Dedifferentiated amniotic fluid mesenchymal stem cell (primary cell): Measurements from ENCODE around the gene RBM8A.
"Not testable (repeated sequence)": the region's sequence is repeated elsewhere in the genome, so short reads cannot be mapped to it uniquely, and the experiment has no call there.

Experiments
- DNase-seq: peaks from one replicate; pipeline ENCODE4 v3.0.0-alpha.2; 2016; ENCODE audit errors: extremely low spot score

The RBM8A gene

GRCh38 chr1:145956781-145957442 lies 29.6 kb upstream of the RBM8A start:
- no peak for DNase-seq

GRCh38 chr1:145956361-145956760 lies 29.1 kb upstream of the RBM8A start:
- DNase-seq: no peak

DNA sequence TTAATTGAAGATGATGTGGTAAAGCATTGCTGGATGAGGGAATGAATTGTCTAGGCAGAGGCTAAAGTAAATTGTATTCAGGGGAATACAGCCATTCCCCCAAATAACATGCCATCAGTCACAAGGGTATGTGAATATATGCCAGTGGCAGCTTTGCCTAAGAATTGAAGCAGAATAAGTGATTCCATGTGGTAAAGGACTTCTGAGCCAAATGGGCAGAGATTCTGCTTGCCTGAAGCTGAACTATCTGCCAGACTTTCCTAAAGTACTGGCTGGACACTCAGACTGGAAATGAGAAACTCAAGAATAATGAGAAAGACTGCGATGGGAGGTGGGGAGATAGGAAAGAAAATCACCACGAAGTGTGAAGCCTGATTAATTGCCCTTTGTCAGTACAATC lies 28.2 kb upstream of the RBM8A start:
- DNase-seq: no peak

- no peak for DNase-seq
Measured at GRCh38 chr1:145953861-145954260, 26.6 kb upstream of the RBM8A start.

DNA sequence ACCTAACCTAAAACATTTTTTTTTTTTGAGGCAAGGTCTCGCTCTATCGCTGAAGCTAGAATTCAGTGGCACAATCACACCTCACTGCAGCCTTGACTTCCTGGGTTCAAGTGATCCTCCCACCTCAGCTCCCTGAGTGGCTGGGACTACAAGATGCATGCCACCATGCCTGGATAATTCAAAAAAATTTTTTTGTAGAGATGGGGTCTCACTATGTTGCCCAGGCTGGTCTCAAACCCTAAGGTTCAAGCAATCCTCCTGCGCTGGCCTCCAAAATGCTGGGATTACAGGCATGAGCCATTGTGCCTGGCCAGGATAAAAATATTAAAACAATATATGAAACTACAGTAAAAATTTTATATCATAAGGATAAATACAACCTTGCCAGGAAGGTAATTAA lies 25.6 kb upstream of the RBM8A start:
- no peak for DNase-seq

DNA sequence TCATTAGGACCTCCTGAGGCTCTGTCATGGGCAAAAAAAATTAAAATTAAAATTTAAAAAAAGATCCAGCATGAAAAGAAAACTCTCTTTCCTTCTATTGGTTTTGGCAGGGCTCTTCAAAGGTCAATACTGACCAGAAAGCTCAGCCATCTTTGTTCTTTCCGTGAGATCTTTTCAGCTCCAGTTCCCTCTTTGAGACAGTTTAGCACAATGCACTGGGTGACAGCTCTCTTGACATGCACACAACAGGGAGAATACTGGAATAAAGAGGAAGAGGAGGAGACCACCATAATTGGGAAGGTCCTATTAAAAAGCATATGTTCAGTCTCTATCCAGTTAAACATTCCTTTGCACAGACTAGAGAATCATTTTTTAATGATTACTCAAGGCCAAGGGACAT lies 24.2 kb upstream of the RBM8A start:
- no peak for DNase-seq

- no peak for DNase-seq
Measured at GRCh38 chr1:145949219-145949618, 21.9 kb upstream of the RBM8A start.

GRCh38 chr1:145947551-145947950 lies 20.3 kb upstream of the RBM8A start:
- no peak for DNase-seq

GRCh38 chr1:145946477-145946986 lies 19.2 kb upstream of the RBM8A start:
- no peak for DNase-seq

- DNase-seq: no peak
Measured at GRCh38 chr1:145944532-145944931, 17.2 kb upstream of the RBM8A start.

GRCh38 chr1:145942871-145943270 lies 15.6 kb upstream of the RBM8A start:
- DNase-seq: no peak

- DNase-seq: no peak
Measured at GRCh38 chr1:145942405-145942804, 15.1 kb upstream of the RBM8A start.

DNA sequence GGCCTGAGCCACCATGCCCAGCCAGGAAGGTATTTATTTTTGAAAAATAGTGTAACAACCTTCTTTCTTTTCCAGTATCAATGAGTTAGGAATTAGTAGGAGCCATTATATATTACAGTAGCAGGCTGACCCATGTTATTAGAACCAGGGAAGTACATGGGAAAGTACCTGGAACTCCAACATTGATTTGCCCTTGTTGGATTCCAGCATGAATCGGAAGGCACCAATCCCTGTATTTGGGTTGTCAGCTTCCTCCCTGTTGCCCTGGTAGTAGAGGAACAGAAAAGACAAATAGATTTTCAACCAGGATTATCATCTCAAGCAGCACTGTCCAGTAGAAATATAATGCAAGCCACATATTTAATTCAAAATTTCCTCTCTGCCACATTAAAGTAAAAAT lies 10.2 kb upstream of the RBM8A start:
- DNase-seq: no peak

DNA sequence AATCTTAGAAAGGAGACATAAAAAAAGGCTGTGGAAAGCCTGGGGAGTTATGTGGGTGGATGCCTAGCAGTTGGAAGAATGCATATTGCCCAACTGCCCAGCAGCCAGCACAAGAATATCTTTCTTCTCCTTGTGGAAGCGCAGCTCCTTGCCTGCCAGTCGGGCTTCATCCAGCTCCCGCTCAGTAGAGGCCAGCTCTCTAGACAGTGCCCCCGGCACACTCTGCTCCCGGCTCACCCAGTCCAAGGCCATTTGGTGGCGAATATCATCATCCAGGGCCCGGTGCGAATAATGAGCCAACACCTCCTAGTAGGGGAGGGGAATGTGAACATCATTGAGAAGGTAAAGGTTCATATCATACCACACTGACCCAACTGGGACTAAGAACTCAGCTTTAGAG lies 9.0 kb upstream of the RBM8A start:
- DNase-seq: no peak

- DNase-seq: no peak
Measured at GRCh38 chr1:145935708-145936107, 8.4 kb upstream of the RBM8A start.

DNA sequence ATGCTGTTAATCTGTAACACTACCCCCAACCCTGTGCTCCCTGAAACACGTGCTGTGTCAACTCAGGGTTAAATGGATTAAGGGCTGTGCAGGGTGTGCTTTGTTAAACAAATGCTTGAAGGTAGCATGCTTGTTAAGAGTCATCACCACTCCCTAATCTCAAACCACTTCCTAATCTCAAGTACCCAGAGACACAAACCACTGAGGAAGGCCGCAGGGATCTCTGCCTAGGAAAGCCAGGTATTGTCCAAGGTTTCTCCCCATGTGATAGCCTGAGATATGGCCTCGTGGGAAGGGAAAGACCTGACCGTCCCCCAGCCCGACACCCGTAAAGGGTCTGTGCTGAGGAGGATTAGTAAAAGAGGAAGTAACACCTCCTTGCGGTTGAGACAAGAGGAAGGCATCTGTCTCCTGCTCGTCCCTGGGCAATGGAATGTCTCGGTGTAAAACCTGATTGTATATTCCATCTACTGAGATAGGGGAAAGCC lies 5.3 kb upstream of the RBM8A start:
- DNase-seq: not testable (repeated sequence)

DNA sequence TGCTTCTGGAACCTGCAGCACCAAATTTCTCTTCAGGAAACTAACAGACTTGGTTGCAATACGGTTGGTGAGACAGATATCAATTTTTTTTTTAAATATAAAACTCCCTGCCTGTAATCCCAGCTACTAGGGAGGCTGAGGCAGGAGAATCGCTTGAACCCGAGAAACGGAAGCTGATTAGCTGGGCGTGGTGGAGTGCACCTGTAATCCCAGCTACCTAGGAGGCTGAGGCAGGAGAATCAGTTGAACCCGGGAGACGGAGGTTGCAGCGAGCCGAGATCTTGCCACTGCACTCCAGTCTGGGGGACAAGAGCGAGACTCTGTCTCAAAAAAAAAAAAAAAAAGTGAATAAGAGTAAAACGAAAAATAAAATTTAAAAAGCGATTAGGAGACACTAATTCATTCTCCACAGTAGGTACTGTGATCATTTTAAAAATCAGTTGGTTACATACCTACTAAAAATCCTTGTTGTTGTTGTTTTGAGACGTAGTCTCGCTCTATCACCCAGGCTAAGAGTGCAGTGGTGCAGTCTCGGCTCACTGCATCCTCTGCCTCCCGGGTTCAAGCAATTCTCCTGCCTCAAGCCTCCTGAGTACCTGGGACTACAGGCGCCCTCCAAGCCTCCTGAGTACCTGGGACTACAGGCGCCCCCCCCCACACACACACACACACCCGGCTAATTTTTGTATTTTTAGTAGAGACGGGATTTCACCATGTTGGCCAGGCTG lies 796 bp upstream of the RBM8A start:
- no peak for DNase-seq

DNA sequence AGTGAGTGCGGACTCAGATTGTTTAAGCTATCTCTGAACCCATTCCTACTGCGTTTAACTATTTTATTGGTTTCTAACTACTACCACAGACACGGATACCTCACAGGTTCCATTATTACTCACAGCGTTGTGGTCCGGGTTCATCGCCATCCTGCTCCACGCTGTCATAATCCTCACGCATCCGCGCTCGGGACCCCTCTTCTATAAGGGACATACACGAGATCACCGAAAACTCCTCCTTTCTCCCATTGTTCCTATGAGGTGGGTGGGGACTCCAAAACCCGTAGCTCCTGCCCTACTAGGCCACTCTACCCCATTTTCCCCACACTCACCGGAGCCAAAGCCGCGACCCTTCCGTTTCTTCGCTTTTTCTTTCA lies 610 bp downstream of the RBM8A start:
- DNase-seq: no peak

GRCh38 chr1:145922266-145922665 lies 5.0 kb downstream of the RBM8A start:
- peak; percentile 46 for DNase-seq

DNA sequence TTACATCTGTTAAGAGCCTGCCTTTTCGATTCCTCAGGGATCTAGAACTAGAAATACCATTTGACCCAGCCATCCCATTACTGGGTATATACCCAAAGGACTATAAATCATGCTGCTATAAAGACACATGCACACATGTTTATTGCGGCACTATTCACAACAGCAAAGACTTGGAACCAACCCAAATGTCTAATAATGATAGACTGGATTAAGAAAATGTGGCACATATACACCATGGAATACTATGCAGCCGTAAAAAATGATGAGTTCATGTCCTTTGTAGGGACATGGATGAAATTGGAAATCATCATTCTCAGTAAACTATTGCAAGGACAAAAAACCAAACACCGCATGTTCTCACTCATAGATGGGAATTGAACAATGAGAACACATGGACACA lies 7.0 kb downstream of the RBM8A start:
- not testable (repeated sequence) for DNase-seq

GRCh38 chr1:145918992-145919939 lies 8.0 kb downstream of the RBM8A start:
- DNase-seq: no peak
